GM19351 (cell line): ENCODE data around the gene KRT31.
"Not testable (repeated sequence)": the region's sequence is repeated elsewhere in the genome, so short reads cannot be mapped to it uniquely, and the experiment has no call there.

ENCODE experiments used
- ATAC-seq: cut with Tn5 transposase; IDR thresholded peaks from one replicate; pipeline ENCODE4 v1.9.1; 2021; ENCODE audit warnings: mild to moderate bottlenecking, moderate library complexity; ENCODE audit not compliant: unreplicated experiment

The KRT31 gene

GRCh38 chr17:41396996-41397660 lies at the start of gene KRT31:
Gene KRT31, minus strand, starts transcription at chr17:41397608. Its CDS starts 69 bp downstream, at chr17:41397539.
- ATAC-seq = no peak

GRCh38 chr17:41446806-41447205 lies 49.4 kb upstream of the KRT31 start:
- ATAC-seq = no peak

- no peak for ATAC-seq
These were observed 47.2 kb upstream of the KRT31 start for GRCh38 chr17:41444640-41445039.

- ATAC-seq = no peak
These were observed 46.8 kb upstream of the KRT31 start for GRCh38 chr17:41444186-41444585.

- no peak for ATAC-seq
These were observed 45.3 kb upstream of the KRT31 start for GRCh38 chr17:41442739-41443138.

- no peak for ATAC-seq
These were observed 43.2 kb upstream of the KRT31 start, which contains the start of gene KRT38 for GRCh38 chr17:41440531-41441033. Gene KRT38, minus strand, starts transcription at chr17:41440983. Its CDS starts 62 bp downstream, at chr17:41440921.

- no peak for ATAC-seq
These were observed 42.0 kb upstream of the KRT31 start for GRCh38 chr17:41439375-41439774.

GRCh38 chr17:41437769-41438168 lies 40.4 kb upstream of the KRT31 start:
- no peak for ATAC-seq

- no peak for ATAC-seq
These were observed 39.8 kb upstream of the KRT31 start for GRCh38 chr17:41437254-41437653.

- no peak for ATAC-seq
These were observed 37.0 kb upstream of the KRT31 start for GRCh38 chr17:41434415-41434814.

- ATAC-seq = no peak
These were observed 36.6 kb upstream of the KRT31 start for GRCh38 chr17:41434005-41434404.

- ATAC-seq = no peak
These were observed 36.2 kb upstream of the KRT31 start for GRCh38 chr17:41433586-41433985.

- not testable (repeated sequence) for ATAC-seq
These were observed 33.0 kb upstream of the KRT31 start for GRCh38 chr17:41430376-41430775.

- ATAC-seq = no peak
These were observed 32.3 kb upstream of the KRT31 start for GRCh38 chr17:41429667-41430066.

- ATAC-seq = no peak
These were observed 31.3 kb upstream of the KRT31 start for GRCh38 chr17:41428591-41429291.

GRCh38 chr17:41424111-41424635 lies 26.8 kb upstream of the KRT31 start, which contains the start of gene KRT37:
Gene KRT37, minus strand, starts transcription at chr17:41424585. Its CDS starts 62 bp downstream, at chr17:41424523.
- no peak for ATAC-seq

- not testable (repeated sequence) for ATAC-seq
These were observed 25.2 kb upstream of the KRT31 start for GRCh38 chr17:41422586-41422985.

- no peak for ATAC-seq
These were observed 24.2 kb upstream of the KRT31 start for GRCh38 chr17:41421617-41422016.

- ATAC-seq = no peak
These were observed 23.7 kb upstream of the KRT31 start for GRCh38 chr17:41421116-41421515.

GRCh38 chr17:41420134-41420533 lies 22.7 kb upstream of the KRT31 start:
- no peak for ATAC-seq

GRCh38 chr17:41419716-41420115 lies 22.3 kb upstream of the KRT31 start:
- ATAC-seq = no peak
